ENCODE data around the gene PECR.

The PECR gene

DNA sequence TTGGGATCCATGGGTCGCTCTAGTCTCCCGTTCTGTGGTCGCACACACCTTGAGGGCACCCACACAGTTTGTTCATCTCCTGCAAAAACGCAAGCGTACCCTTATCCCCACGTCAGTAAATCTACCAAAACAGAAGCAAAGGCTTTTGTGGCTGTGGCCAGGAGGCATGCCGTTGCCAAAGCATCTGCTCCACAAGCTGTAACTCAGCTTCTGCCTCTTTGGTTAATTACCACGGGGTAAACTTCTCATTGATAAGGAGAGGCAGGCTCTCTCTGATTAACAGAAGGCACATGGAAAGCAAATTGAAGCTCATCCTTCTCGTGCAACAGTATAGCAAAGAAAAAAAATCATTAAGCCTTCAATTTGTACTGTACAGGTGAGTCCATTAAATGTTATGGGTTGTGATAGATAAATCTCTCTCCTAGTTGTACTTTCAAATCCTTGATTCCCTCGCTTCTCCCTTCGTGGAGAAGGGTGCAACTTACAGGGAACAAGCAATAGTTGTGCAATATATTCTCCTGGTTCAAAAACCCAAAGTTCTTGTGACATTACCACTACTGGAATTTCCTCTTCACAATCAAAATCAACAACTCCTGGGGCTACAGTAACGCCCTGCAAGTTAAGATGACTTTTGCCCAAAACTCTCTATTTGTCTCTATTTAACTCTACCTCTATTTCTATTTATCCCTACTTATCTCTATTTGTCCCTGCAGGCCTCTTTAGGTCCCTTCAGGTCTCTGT lies 10.3 kb downstream of the PECR start:
- DNase-seq (ENCODE audit: low spot score), result no peak

DNA sequence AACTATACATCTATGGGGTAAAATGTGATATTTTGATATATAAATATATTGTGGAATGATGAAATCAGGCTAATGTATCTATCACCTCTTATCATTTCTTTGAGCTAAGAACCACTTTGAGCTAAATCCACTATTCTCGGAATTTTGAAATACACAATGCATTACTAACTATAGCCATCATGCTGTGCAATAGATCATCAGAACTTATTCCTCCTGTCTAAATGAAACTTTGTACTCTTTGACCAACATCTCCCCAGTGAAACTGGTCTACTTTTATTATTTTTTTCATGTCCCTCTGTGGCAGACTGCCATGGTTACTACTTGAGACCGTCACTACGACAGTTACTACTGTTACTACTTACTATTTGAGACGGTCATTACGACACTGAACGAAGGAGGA lies 11.4 kb downstream of the PECR start:
- DNase-seq (ENCODE audit: low spot score), result no peak

DNA sequence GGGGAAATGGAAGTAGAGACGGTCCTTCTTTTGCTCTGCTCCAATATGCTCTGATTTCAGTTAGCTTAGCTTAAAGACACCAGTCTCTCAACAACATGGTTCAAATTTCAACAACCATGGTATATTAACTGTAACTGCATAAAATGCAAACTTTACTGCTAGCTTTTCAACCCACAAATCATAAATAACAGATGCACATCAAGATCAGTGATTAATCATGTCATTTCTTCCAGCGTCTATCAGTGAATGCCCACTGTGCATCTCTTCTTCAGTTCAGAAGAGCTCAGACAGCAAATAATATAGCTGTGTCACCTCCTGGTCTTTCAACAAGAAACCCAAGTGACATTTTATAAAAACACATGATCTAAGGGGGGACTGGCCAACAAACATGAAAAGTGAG lies 12.6 kb downstream of the PECR start:
- no peak for DNase-seq (ENCODE audit: low spot score)

DNA sequence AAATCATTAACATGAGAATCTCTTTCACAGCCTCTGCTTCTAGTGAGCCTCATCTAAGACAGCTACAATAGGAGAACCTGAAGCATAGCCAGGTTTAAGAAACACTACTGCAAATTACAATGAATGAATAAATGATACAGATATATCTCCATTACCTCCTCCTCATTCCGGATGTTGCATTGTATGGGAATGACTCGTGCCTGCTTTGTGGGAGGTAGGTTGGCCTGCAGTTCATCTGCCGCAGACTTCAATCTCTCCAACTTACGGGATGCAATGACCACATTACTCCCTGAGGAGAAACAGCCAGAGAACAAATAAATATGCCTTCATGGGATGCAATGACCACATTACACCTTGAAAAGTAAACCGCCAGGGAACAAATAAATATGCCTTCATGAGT lies 15.4 kb downstream of the PECR start:
- no peak for DNase-seq (ENCODE audit: low spot score)

DNA sequence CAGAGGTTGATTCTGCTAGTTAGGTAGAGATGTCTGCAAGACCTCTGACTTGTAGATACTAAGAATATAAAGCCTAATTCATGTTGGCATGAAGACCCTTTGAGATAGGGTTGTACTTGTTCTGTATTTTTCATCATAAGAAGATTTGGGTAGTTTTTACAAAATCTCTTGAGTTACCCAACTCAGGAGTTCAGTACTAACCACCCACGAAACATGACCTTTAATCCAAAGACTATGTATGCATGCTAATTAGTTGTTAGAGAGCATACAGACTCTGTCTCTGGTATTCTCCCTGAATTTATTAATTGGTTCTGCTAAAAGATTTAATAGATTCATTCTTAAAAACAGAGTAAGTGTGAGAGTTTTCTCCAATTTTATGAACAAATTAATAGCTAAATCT lies 16.9 kb downstream of the PECR start:
- DNase-seq (ENCODE audit: low spot score), result no peak

DNA sequence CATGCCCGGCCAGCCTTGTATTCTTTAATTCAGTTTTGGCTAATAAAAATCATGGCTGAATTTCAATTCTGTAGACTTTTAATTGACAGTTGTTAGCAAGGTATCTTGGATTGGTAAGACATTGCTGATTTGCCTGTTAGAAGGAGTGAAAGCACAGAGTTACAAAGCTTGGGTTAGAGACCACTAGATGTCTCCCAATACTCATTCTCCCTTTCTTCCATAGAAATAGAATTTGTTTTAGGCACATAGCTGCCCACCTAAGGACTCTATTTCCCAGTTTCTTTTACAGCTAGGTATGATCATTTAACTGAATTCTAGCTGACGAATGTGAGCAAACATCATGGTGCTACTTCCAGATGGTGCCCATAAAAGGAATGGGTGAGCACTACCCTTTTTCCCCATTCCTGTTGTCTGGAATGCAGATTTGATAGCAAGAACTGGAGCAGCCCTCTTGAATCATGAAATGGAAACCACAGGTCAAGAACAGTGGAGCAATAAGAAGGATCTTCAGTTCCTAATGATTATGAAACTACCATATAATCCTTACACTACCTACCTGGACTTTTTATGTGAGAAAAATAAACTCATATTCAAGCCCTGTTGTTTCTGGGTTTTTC lies 17.5 kb downstream of the PECR start:
- no peak for DNase-seq (ENCODE audit: low spot score)

DNA sequence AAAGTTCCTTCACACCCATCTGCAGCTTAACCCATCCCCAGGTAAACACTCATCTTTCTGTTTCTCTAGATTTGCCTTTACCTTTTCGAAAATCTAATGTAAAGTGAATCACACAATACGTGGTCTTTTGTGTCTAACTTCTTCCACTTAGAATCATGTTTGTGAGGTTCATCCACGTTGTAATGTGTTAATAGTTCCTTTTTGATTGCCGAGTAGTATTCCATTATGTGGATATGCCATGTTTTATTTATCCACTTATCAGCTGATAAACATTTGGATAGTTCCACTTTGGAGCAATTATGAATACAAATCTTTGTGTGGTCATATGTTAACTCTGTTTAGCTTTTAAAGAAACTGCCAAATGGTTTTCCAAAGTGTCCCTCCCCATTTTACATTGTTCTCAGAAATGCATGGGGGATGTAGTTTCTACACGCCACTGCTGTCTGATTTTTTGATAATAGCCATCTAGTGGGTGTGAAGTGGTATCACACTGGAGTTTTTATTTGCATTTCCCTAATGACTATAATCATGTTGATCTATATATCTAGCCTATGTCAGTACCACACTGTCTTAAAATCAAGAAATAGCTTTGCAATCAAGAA lies 22.3 kb downstream of the PECR start:
- peak; percentile 18 for DNase-seq (ENCODE audit: low spot score)

DNA sequence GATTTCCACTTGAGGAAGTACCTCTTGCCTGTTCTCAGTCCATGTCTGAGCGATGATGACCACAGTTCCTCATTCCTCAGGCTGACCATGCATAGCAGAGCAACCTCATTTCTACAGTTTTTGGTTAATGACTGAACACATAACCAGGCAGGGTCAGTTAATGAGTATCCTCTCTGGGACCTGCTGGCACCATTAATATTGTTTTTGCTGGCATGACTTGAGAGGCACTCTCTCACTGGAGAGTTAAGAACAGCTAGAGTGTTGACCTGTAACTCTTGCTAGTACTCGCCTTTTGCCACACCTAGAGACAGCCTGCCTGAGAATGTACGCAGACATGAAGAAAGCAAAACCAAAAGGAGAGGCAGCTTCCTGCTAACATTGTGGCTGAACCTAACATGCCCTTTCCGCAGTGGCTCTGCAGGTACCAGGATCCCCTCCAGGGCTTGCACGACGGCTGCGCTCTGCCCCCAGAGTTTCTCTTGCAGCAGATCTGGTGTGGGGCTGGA lies 23.9 kb downstream of the PECR start:
- peak; percentile 69 for DNase-seq (ENCODE audit: low spot score)

DNA sequence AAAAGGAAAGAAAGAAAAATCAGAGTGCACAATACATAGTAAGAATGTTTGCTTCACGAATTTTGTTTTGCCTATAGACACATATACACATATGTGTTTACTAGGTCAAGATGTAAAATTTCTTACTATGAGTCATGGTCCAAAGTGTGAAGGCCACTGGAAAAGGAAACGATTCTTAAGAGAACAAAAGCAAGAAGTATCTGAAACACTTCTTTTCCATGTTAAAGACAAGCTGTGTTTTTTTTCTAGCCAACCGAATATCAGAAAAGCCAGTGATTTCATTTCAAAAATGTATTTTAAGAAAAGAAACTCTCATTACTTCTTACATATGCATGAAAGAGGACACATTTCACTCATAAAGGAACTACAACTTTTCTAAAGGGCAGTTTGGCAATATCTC lies 24.9 kb downstream of the PECR start:
- DNase-seq (ENCODE audit: low spot score), result no peak

DNA sequence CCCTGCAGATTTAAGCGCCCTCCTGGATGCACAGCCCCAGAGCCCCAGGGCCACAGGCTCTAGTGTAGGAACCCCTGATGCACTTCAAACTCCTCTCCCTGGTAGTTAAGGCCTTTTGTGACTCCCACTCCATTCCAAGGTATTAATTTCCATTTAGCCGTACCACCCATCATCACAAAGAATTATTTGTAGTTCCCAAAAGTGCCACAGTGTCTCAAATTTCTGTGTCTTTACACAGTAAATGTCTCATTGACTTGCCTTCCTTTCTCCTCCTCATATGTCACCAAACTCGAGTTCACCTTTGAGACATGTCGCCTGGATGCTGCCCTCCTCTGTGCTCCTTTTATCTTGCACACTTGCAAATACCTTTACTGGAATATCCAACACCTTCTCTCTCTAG lies 25.9 kb downstream of the PECR start:
- DNase-seq (ENCODE audit: low spot score), result no peak

DNA sequence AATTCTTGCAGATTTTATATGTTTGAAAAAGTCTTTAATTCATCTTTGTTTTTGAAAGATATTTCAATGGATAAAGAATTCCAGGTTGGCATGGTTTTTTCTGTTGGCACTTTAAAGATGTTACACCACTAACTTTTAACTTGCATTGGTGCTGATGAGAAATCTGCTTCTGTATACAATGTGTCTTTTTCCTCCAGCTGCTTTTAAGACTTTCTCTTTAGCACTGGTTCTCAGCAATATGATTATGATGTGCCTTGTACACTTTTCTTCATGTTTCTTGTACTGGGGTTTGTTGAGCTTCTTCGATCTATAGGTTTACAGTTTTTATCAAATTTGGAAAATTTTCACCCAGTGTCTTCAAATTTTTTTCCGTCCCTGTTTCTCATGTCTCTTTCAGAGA lies 29.2 kb downstream of the PECR start:
- no peak for DNase-seq (ENCODE audit: low spot score)

DNA sequence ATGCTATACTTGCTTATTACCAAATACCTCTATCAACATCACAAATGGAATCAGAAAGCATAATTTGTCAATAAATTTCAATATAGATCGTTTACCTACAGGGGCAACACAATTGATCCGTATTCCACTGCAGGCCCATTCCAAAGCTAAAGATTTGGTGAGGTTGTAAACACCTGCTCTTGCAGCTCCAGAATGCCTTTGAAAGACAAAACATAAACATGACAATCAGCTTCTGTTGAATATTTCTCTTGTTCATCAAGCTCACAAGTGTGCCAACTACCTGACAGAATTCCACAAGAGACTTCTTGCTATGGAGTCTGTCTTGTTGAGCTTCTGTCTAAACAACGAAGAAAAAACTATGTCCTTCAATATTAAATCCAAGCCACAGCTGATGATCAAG lies 30.3 kb downstream of the PECR start:
- no peak for DNase-seq (ENCODE audit: low spot score)

DNA sequence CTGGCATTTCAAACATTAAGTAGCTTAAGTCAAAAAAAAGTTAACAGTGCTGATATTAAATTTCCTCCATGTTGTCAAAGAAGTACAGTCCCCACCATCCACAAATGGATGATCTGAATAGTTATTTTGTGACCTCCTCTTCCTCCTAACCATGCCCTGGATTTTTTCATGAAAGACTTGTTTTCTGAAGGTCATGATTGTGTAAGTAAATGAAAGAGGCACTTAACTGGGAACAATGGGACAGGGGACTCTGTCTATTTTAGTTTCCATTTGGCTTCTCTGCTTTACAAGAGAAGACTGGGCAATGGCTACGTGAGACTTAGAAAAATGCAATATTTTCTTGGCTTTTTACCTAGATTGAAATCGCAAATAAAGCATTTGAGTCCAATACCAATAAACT lies 32.2 kb downstream of the PECR start:
- DNase-seq (ENCODE audit: low spot score), result no peak

DNA sequence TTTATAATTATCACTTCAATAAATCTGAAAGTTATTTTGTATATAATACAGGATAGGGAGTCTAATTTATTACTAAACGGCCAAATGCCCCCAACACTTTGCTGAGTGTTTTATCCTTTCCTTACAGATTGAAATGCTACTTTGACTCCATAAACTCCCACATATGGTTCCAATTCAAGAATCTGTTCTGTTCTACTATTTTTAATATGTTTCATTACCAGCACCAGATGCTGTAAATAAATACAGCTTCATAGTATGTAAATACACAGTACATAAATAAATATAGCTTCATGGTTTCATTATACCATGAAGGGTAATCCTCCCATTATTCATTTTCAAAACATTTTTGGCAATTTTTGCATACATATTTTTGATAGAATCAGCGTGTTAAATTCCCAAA lies 34.2 kb downstream of the PECR start:
- no peak for DNase-seq (ENCODE audit: low spot score)

DNA sequence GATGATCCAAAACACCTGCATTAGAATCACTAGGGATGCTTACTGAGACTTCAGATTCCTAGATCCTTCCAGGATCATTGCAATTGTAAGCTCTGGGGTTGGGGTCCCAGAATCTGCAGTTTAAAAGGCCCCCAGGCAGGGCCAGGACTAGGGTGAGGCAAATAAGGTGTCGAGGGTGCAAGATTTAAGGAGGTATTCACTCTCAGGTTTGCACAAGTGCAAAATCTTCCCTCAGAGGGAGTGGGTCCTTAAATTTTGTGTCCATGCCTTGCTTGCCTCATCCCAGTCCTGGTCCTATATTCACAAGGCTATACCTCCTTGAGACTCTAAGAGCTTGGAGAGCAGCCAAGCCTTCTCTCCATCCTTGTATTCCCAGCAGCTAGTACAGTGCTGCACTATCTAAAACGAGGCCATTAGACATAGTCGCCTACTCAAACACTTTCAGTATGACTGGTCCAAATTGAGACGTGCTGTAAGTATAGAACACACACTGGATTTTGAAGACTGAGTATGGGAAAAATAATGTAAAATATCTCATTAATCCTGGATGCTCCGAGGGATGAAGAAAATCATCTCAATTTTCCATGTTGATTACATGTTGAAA lies 36.6 kb downstream of the PECR start:
- no peak for DNase-seq (ENCODE audit: low spot score)

DNA sequence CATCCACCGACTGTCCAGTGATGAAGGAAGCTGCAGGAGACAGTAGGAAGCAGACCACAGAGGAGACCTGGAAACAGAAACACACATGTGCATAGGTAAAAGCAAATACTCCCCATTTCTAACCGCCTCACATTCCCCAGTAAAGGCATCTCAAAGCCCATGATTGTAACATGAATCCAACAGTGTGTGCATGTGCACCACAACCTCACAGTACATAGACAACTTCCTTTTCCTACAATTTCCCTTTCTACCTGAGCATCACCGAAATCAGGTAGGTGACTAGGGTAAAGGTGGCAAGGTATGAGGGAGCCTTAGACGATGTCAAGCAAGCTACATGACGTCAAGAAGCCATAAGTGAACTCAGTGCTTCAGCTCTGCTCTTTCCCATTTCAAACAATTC lies 37.7 kb downstream of the PECR start:
- no peak for DNase-seq (ENCODE audit: low spot score)

DNA sequence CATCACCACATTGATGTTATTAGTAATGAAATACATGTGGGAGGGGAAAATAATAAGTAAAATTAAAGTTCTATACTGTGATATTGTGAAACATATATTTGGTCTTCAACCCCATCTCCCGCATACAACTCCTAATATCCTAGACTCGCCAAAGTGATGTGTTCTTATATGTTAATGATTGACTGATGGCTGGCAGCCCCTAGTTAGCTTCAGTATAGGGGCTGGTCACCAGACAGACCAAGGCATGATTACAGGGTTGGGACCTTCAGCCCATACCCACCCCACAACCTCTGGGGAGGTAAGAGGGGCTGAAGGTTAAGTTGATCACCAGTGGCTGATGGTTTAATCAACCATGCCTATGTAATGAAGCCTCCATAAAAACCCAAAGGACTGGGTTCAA lies 40.2 kb downstream of the PECR start:
- DNase-seq (ENCODE audit: low spot score), result no peak

DNA sequence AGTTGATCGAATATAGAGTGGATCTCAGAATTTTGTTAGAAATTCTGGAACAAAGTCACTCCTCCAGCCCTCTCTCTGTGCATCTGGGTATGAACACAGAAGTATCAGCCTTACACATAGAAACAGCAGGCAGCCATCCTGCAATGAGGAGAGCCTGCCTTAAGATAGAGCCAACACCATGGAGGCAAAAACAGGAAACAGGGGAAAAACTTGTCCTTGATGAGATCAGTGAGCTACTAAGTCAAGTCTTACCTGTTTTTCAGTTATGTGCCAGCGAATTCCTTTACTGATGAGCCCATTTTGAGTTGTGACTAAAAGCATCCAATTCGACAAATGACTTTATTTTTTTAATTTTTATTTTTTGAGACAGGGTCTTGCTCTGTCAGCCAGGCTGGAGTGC lies 41.7 kb downstream of the PECR start:
- no peak for DNase-seq (ENCODE audit: low spot score)

DNA sequence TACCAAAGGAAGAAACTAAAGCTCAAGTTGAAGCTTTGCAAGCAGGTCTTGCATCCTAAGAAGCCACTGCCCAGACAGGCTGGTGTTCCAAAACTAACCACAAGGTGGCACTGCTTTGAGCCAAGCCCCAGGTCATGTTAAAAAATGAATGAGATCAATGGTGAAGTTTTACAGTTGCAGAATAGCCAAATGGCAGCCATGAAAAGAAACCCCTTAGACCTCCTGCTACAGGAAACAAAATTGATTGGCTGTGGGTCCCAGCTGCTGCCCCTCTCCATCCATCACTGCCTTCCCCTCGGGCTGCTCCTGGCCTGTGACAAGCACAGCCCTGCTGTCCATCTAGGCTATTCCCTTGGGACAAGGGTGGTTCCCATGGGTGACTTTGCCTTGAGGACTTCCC lies 47.5 kb downstream of the PECR start:
- DNase-seq (ENCODE audit: low spot score), result peak; percentile 84

DNA sequence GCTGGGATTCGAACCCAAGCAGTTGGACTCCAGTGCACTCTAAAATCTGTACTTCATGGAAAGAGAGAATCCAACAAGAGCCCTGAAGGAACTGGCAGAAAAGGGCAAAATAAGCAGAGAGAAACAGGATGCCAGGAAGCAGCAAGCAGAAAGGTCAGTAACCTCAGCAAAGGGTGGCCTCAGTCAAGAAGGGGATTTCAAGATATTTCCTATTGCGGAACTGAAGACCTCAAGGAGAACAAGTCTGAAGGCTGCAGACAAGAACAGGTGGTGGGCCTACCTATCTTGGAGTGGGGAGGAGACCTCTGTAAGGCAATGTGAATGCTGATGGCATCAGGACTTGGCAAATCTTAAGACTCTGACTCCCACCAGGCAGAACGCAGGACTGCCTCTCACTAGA lies 48.2 kb downstream of the PECR start:
- no peak for DNase-seq (ENCODE audit: low spot score)

DNA sequence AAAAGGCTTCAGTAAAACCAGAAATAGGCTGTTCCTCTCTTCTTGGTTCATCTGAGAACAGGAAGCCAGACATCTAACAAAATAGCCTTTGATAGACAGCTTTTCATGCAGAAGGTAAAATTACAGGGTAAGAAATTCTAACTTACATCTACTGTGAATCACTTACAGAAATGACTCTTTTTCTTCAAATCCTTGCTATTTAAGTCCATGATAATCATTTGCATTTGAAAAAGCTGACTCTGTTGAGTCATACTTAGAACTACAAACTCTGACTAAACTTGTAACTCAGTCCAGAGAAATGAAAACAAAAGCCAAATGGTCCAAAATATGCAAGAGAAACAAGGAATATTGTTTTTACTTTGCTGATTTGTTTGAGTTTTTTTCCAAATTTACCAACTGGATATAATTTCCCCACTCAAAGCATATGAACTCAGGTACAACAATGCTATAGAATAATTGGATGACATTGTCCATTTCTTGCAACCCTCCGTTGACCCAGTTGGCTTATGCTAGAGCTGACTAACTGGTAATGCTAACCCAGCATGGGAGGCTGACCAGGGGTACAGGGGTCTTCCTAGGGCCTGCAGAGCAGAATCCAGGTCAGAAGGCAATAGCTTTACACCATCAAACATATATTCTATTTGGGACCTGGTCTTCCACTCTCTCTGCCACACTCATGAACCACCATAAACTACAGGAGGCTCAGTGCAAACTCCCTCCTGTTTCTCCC lies 49.5 kb downstream of the PECR start:
- DNase-seq (ENCODE audit: low spot score), result no peak

DNA sequence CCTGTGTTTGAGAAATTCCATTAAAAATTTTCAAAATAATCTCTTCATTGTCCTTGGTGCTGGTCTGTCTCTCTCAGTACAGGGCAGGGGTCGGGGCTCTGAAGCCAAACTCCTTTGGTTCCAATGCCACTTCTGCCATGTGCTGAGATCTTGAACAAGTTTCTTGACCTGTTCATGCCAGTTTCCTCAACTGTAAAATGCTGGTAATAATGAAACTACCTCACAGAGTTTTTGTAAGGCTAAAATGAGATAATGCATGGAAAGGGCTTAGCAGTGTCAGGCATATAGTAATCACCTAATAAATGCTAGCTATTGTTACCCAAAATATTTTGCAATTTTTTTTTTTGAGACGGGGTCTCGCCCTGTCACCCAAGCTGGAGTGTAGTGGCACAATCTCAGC lies 51.4 kb downstream of the PECR start:
- DNase-seq (ENCODE audit: low spot score), result no peak

Data from CD4-positive, alpha-beta T cell treated with Interleukin-2 at 100 ng/mL for 4 hours (primary cell).